Fibroblast of villous mesenchyme (primary cell): ENCODE measurements around the gene CDC42EP5. TPM values are rescaled to one million over a fixed set of nuclear protein-coding genes. Genes with fewer than 3 reads are reported as not detected.
"Not testable (repeated sequence)": the region's sequence is repeated elsewhere in the genome, so short reads cannot be mapped to it uniquely, and the experiment has no call there.

ENCODE experiments used
- DNase-seq: peaks from one replicate; pipeline ENCODE4 v3.0.0-alpha.2; 2010; ENCODE audit warnings: low read depth
- H3K4me3 ChIP-seq: 2 replicates; pipeline ENCODE4 v1.5.1; 2011; ENCODE audit warnings: low read depth, mild to moderate bottlenecking, low read length
- total RNA-seq: library from RNA; depleted of rRNA; stranded (reverse); fragments of >200 nt; gene quantifications from 2 replicates; pipeline ENCODE4 v1.2.3, GENCODE V29; 2012
- TF ChIP-seq, protein P1 (sequence below): IDR thresholded peaks from 2 replicates; pipeline ENCODE4 v1.5.1; 2012; ENCODE audit warnings: low read depth, mild to moderate bottlenecking, low read length; ENCODE audit not compliant: insufficient read depth

Gene CDC42EP5
- total RNA-seq, 1 donor = 12.5 TPM

- no peak for DNase-seq
- TF ChIP-seq, protein P1, sequence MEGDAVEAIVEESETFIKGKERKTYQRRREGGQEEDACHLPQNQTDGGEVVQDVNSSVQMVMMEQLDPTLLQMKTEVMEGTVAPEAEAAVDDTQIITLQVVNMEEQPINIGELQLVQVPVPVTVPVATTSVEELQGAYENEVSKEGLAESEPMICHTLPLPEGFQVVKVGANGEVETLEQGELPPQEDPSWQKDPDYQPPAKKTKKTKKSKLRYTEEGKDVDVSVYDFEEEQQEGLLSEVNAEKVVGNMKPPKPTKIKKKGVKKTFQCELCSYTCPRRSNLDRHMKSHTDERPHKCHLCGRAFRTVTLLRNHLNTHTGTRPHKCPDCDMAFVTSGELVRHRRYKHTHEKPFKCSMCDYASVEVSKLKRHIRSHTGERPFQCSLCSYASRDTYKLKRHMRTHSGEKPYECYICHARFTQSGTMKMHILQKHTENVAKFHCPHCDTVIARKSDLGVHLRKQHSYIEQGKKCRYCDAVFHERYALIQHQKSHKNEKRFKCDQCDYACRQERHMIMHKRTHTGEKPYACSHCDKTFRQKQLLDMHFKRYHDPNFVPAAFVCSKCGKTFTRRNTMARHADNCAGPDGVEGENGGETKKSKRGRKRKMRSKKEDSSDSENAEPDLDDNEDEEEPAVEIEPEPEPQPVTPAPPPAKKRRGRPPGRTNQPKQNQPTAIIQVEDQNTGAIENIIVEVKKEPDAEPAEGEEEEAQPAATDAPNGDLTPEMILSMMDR = no peak
- no peak overlapping the region for H3K4me3 ChIP-seq
These were observed 34.7 kb upstream of the CDC42EP5 start for GRCh38 chr19:54507824-54508223.

DNA sequence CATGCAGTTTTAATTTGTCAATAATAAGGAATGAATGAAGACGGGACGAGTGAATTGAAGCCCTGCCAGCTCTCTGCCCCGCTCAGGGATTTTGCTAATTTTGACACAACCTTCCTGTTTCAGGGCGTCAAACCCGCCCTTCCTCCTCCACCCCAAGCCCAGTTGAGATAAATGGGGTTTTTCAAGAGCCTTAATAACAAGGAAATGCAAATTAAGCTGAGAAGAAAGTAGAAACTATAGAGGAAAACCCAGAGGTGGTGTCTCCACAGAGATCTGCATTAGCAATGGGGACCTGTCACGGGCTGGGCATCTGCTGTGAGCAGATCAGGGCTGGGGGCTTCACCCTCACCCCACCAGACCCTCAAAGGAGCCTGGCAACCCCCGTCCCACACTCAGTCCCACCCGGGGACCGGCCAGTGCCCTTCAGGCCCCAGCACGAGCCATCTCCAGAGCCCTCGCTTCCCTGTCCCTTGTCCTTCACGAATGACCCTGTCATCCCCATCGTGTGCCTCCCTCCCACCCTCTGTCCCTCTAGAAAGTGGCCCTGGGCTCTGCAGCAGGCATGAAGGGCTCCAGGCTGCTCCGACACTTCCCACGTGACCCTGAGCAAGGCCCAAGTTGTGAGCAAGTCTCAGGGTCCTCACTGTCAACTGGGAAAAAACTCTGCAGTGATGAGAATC lies 34.1 kb upstream of the CDC42EP5 start:
- not testable (repeated sequence) for DNase-seq, H3K4me3 ChIP-seq

GRCh38 chr19:54506079-54506478 lies 33.0 kb upstream of the CDC42EP5 start:
- no peak overlapping the region for H3K4me3 ChIP-seq
- TF ChIP-seq, protein P1 = no peak
- no peak for DNase-seq

GRCh38 chr19:54505542-54505941 lies 32.4 kb upstream of the CDC42EP5 start:
- DNase-seq, H3K4me3 ChIP-seq: not testable (repeated sequence)

- TF ChIP-seq, protein P1 = no peak
- DNase-seq = no peak
- H3K4me3 ChIP-seq = no peak within 1 kb of the TSS
These were observed 29.5 kb upstream of the CDC42EP5 start, which contains the start of gene LAIR2 for GRCh38 chr19:54502518-54503048. Gene LAIR2, plus strand, starts transcription at chr19:54502831. Its CDS starts 88 bp downstream, at chr19:54502919.

GRCh38 chr19:54498451-54498772 lies 25.3 kb upstream of the CDC42EP5 start:
- not testable (repeated sequence) for H3K4me3 ChIP-seq, DNase-seq

GRCh38 chr19:54497747-54498450 lies 24.8 kb upstream of the CDC42EP5 start:
- not testable (repeated sequence) for H3K4me3 ChIP-seq, DNase-seq

GRCh38 chr19:54495284-54495683 lies 22.2 kb upstream of the CDC42EP5 start:
- not testable (repeated sequence) for H3K4me3 ChIP-seq, DNase-seq

GRCh38 chr19:54493967-54494585 lies 21.0 kb upstream of the CDC42EP5 start:
- DNase-seq = no peak
- TF ChIP-seq, protein P1 = no peak
- no peak overlapping the region for H3K4me3 ChIP-seq

GRCh38 chr19:54493056-54493455 lies 20.0 kb upstream of the CDC42EP5 start:
- H3K4me3 ChIP-seq, DNase-seq: not testable (repeated sequence)
